Aorta (tissue), 5 donors: Measurements from ENCODE around the gene TNFRSF1A. TPM values are rescaled to one million over a fixed set of nuclear protein-coding genes. Genes with fewer than 3 reads are reported as not detected.

ENCODE experiments used
- ATAC-seq: fragments of 200-7000 bp; cut with Tn5 transposase; one replicate; pipeline ENCODE4 v1.9.1; 2022; ENCODE audit warnings: moderate library complexity; ENCODE audit not compliant: low FRiP score
- DNase-seq, 2 donors: peaks; one replicate each; pipeline ENCODE4 v3.0.0-alpha.2; 2020
- H3K27ac ChIP-seq, 2 donors: one replicate each; pipeline ENCODE4 v1.5.1; 2013; ENCODE audit warnings: low read length in 2 of 2, mild to moderate bottlenecking in 2 of 2, moderate library complexity in 2 of 2, control low read depth in 1 of 2, inconsistent platforms in 1 of 2, low read depth in 1 of 2
- H3K27me3 ChIP-seq, 2 donors: one replicate each; pipeline ENCODE4 v1.6.1; 2013; ENCODE audit warnings: control low read depth in 1 of 2, low read length in 1 of 2, mild to moderate bottlenecking in 1 of 2, moderate library complexity in 1 of 2; ENCODE audit not compliant: insufficient read depth in 2 of 2, control insufficient read depth in 1 of 2
- H3K36me3 ChIP-seq, 2 donors: one replicate each; pipeline ENCODE4 v1.6.1; 2013; ENCODE audit warnings: control low read depth in 1 of 2, low read length in 1 of 2, mild to moderate bottlenecking in 1 of 2; ENCODE audit not compliant: insufficient read depth in 2 of 2, control insufficient read depth in 1 of 2
- H3K4me1 ChIP-seq, 2 donors: one replicate each; pipeline ENCODE4 v1.6.1; 2013; ENCODE audit warnings: low read length in 2 of 2, control low read depth in 1 of 2, mild to moderate bottlenecking in 1 of 2, moderate library complexity in 1 of 2; ENCODE audit not compliant: insufficient read depth in 2 of 2, control insufficient read depth in 1 of 2
- H3K4me3 ChIP-seq, 2 donors: one replicate each; pipeline ENCODE4 v1.5.1; 2013; ENCODE audit warnings: low read length in 2 of 2, control low read depth in 1 of 2, mild to moderate bottlenecking in 1 of 2
- H3K9me3 ChIP-seq: one replicate; pipeline ENCODE4 v1.6.1; 2013; ENCODE audit warnings: mild to moderate bottlenecking, low read length; ENCODE audit not compliant: control insufficient read depth
- WGBS, 2 donors: extraction: QIAGEN DNeasy Blood & Tissue Kit; methylation state at CpG; one replicate each; pipeline ENCODE4 v1.1.7; 2013; 5-methylcytosine and 5-hydroxymethylcytosine counted together
- intact Hi-C, 2 donors: fragments of 100-400 bp; cut with DNase I; formaldehyde crosslinking; loops; one replicate each; pipeline versions ENCODE4 v1.14.2 to v1.15.0; 2022
- polyA plus RNA-seq, 2 donors: library from polyadenylated mRNA; stranded (reverse); fragments of 200-250 nt; gene quantifications; one replicate each; pipeline ENCODE4 v1.2.3, GENCODE V29; 2013
- total RNA-seq, 2 donors: library from RNA; stranded (reverse); fragmentation: NEBNext Ultra II Directional; extraction: Animal tissue kit (Norgen Biotek cat#: 25700); gene quantifications; one replicate each; pipeline ENCODE4 v1.2.1, GENCODE V29; 2021
- donor health status: healthy with polysubstance abuse.
- donor health status: Bipolar disorder and iron deficiency.
- donor health status: DM: no; HTN: no; CAD: no.
- donor health status: DM: no; HTN: no; CAD: no.
- donor health status: DM: yes; HTN: yes; CAD: no.

TNFRSF1A gene
- total and polyA plus RNA-seq, 4 donors = 36.9 to 236 (median 151) TPM

GRCh38 chr12:6311822-6312528, 29.9 kb downstream of the TNFRSF1A start:
- no peak for ATAC-seq
- H3K36me3 ChIP-seq = no peaks in the 10 kb centered on the region
- no peaks in the 10 kb centered on the region for H3K4me1 ChIP-seq
- H3K27me3 ChIP-seq = no peaks in the 10 kb centered on the region
- H3K9me3 ChIP-seq = no peaks in the 10 kb centered on the region
- intact Hi-C loops = no loop called here
- DNase-seq = peak in 1 of 2 donors; percentile 41
- 95 to 97% methylated on average over 8 of the region's 8 CpGs for WGBS, 2 donors
- H3K27ac ChIP-seq = no peak overlapping the region
- no peak overlapping the region for H3K4me3 ChIP-seq

DNA sequence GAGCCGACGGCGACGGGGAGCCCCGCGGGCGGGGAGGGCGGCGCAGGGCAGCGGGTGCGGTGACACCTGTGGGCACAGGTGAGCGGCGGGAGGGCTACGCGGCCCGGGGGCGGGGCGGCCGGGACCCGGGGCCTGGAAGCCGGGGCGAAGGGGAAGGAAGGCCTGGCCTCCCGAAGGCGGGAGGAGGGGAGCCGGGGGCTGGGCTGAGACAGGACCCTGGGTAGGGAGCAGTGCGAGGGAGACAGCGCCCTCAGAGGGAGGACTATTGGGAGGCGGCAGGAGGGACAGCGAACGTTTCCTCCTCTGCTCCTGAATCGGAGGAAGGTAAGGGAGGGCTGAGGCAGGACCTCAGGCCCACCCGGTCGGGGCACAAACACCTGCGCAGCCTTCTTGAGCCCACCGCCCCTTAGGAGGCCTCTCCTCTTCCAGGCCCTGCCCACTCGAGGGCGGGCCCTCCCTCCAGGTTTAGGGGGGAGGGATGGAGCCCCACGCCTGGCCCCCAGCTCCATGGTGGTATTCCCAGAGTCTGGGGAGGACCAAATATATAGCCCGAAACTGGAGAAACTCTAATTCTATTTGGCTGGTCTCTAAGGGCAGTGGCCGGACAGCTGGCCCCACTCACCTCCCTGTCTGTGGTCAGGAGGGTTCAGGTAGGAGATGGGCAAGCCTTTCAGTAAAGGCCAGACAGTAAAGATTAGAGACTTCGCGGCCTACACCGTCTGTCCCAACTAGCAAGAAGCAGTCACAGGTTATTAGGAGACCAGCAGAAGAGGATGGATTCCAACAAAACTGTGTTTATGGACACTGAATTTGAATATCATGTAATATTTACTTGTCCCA, 30.9 kb downstream of the TNFRSF1A start:
- 26 to 28% methylated on average over 43 of the region's 43 CpGs for WGBS, 2 donors
- H3K4me1 ChIP-seq = no peaks in the 10 kb centered on the region
- H3K27ac ChIP-seq = no peak overlapping the region
- ATAC-seq (no peak), DNase-seq (peak; percentile 43 to 67)
- H3K36me3 ChIP-seq = no peaks in the 10 kb centered on the region
- no peaks in the 10 kb centered on the region for H3K27me3 ChIP-seq
- H3K9me3 ChIP-seq = no peaks in the 10 kb centered on the region
- H3K4me3 ChIP-seq = no peak overlapping the region
- intact Hi-C loops = no loop called here

DNA sequence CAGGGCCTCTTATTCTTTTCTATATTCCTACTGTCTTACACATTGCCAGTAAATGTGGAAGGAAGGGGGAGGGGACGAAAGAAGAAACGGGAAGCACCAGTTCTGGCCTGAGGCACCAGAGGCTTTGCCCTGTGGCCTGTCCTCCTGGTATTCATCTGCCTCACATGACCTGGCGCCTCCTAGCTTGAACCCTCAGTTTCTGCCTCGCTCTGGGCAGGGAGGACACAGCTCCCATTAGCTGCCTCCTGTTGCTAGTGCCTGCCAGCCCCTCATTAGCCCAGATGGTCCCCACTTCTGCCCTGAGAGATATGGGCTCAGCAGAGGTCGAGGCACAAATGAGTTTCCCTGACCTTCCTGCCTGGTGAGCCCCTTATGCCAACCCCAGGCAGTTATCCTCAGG, 34.3 kb downstream of the TNFRSF1A start:
- Histone ChIP-seq H3K9me3 (no peaks in the 10 kb centered on the region), H3K4me3 (no peak overlapping the region), H3K36me3 (no peaks in the 10 kb centered on the region), H3K27ac (no peak overlapping the region), H3K27me3 (no peaks in the 10 kb centered on the region), H3K4me1 (no peaks in the 10 kb centered on the region)
- intact Hi-C loops = no loop called here
- peak; percentile 68 to 73 for DNase-seq
- WGBS, 2 donors = 75 to 78% methylated on average over 5 of the region's 5 CpGs
- ATAC-seq = no peak

DNA sequence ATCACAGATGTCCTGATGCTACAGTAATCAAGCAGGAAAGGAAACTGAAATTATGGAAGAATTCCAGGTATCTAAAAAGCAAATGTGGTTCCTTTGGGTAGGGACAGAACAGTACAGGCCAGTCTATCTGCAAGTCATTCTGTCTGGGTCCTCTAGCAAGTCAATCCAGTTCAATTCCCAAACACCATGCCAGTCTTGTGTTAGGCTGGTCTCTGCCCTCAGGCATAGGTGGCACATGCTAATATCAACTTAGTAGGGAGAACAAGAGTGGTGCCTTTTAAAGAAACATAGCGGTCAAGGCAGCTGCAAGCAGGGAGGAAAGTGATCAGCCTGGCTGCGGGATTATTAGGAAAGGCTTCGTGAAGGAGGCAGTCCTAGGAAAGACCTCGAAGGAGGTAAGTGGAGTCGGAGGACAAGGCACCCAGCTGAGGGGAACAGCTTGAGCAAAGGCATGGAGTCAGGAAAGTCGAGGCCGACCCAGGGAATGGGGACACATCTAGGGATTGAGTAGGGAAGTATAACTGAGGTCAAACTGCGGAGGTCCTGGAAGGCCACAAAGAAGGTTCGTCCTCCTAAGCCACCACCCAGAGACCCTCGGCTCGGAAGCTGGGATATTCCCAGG, 35.2 kb downstream of the TNFRSF1A start:
- Histone ChIP-seq H3K27me3 (no peaks in the 10 kb centered on the region), H3K4me3 (no peak overlapping the region), H3K27ac (no peak overlapping the region), H3K36me3 (no peaks in the 10 kb centered on the region), H3K9me3 (no peaks in the 10 kb centered on the region), H3K4me1 (no peaks in the 10 kb centered on the region)
- intact Hi-C loops = no loop called here
- WGBS, 2 donors = 93 to 95% methylated on average over 11 of the region's 11 CpGs
- DNase-seq (peak in 1 of 2 donors; percentile 55), ATAC-seq (no peak)

DNA sequence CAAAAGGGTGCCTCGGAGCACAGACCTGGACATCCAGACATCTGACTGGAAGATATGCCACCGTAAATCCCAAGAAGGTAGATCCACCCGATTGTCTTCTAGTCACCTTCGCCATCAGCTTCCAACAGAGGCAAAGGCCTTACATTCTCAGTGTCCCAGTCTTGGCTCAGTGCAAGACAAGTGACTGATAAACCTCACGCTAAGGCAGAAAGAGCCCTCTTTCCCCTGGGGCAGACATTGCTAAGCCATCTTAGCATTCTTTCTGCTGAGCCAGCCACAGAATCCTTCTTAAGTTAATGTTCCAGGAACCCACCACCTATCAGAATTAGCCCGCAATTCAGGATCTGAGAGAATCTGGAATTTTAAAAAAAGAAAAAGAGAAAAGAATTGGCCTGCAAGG, 35.7 kb downstream of the TNFRSF1A start:
- intact Hi-C loops = no loop called here
- DNase-seq (no peak), ATAC-seq (no peak)
- Histone ChIP-seq H3K9me3 (no peaks in the 10 kb centered on the region), H3K27ac (no peak overlapping the region), H3K27me3 (no peaks in the 10 kb centered on the region), H3K36me3 (no peaks in the 10 kb centered on the region), H3K4me3 (no peak overlapping the region), H3K4me1 (no peaks in the 10 kb centered on the region)
- WGBS, 2 donors = 74 to 88% methylated on average over 6 of the region's 6 CpGs

- WGBS, 2 donors = 88% methylated on average over 5 of the region's 5 CpGs
- intact Hi-C loops = no loop called here
- ATAC-seq = no peak
- Histone ChIP-seq H3K27me3 (no peaks in the 10 kb centered on the region), H3K36me3 (no peaks in the 10 kb centered on the region), H3K4me3 (no peak overlapping the region), H3K4me1 (no peaks in the 10 kb centered on the region), H3K27ac (no peak overlapping the region), H3K9me3 (no peaks in the 10 kb centered on the region)
- peak in 1 of 2 donors; percentile 2 for DNase-seq
Measured at GRCh38 chr12:6303071-6303470, 38.8 kb downstream of the TNFRSF1A start.

- no peaks in the 10 kb centered on the region for H3K9me3 ChIP-seq
- peak in 1 of 2 donors; percentile 32 for DNase-seq
- no peaks in the 10 kb centered on the region for H3K36me3 ChIP-seq
- no peak overlapping the region for H3K27ac ChIP-seq
- intact Hi-C loops = no loop called here
- no peak overlapping the region for H3K4me3 ChIP-seq
- H3K4me1 ChIP-seq = no peaks in the 10 kb centered on the region
- no peak for ATAC-seq
- 70% methylated on average over 3 of the region's 3 CpGs for WGBS, 2 donors
- H3K27me3 ChIP-seq = no peaks in the 10 kb centered on the region
Measured at GRCh38 chr12:6302621-6303020, 39.3 kb downstream of the TNFRSF1A start.

DNA sequence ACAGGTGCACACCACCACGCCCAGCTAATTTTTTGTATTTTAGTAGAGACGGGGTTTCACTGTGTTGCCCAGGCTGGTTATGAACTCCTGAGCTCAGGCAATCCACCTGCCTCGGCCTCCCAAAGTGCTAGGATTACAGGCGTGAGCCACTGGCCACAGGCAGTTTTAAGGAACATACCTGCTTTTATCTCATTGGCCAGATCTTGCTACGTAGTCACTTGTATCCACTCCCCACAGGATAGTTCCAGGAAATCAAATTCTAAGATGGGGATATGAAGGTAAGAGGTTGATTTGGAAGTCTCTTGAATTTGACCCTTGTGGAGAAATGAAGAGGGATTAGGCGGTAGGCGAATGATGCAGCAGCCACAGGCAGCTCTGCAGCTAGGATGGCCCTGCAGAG, 40.2 kb downstream of the TNFRSF1A start:
- no peaks in the 10 kb centered on the region for H3K27me3 ChIP-seq
- intact Hi-C loops = no loop called here
- H3K36me3 ChIP-seq = no peaks in the 10 kb centered on the region
- WGBS, 2 donors = 89 to 92% methylated on average over 7 of the region's 7 CpGs
- peak in 1 of 2 donors; percentile 25 for DNase-seq
- no peak overlapping the region for H3K4me3 ChIP-seq
- H3K4me1 ChIP-seq = no peaks in the 10 kb centered on the region
- ATAC-seq = no peak
- no peak overlapping the region for H3K27ac ChIP-seq
- no peaks in the 10 kb centered on the region for H3K9me3 ChIP-seq
